Kidney (tissue), 14 donors: ENCODE measurements around the gene TLCD3A. TPM values are rescaled to one million over a fixed set of nuclear protein-coding genes. Genes with fewer than 3 reads are reported as not detected.

ENCODE experiments used
- DNase-seq, 5 donors: peaks; one replicate each; pipeline ENCODE4 v3.0.0-alpha.2; 2013 to 2020
- FAIRE-seq: peaks from 2 replicates; lab custom pipeline; 2012; peaks lifted over from hg19 to GRCh38; lab: Jason Lieb, UNC
- H3K27ac ChIP-seq, 2 donors: one replicate each; pipeline ENCODE4 v1.7.0; 2013; ENCODE audit warnings: low read depth in 2 of 2, low read length in 2 of 2, inconsistent platforms in 1 of 2
- H3K27me3 ChIP-seq: one replicate; pipeline ENCODE4 v1.7.1; 2013; ENCODE audit warnings: low read length, inconsistent platforms; ENCODE audit not compliant: control insufficient read depth, insufficient read depth
- H3K36me3 ChIP-seq, 3 donors: one replicate each; pipeline versions ENCODE4 v1.7.0 to v1.7.1; 2013; ENCODE audit warnings: low read length in 3 of 3, control low read depth in 1 of 3, inconsistent platforms in 1 of 3; ENCODE audit not compliant: insufficient read depth in 3 of 3, control insufficient read depth in 2 of 3
- H3K4me1 ChIP-seq, 3 donors: one replicate each; pipeline versions ENCODE4 v1.7.0 to v1.7.1; 2013; ENCODE audit warnings: low read length in 3 of 3, inconsistent platforms in 1 of 3, low read depth in 1 of 3; ENCODE audit not compliant: control insufficient read depth in 2 of 3, insufficient read depth in 2 of 3
- H3K4me3 ChIP-seq, 3 donors: one replicate each; pipeline versions ENCODE4 v1.7.0 to v1.8.1; 2013; ENCODE audit warnings: low read length in 3 of 3, control low read depth in 1 of 3, inconsistent platforms in 1 of 3
- H3K9ac ChIP-seq, 3 donors: one replicate each; pipeline versions ENCODE4 v1.7.0 to v1.7.1; 2013; ENCODE audit warnings: low read length in 3 of 3, control low read depth in 1 of 3, inconsistent platforms in 1 of 3
- H3K9me3 ChIP-seq, 3 donors: one replicate each; pipeline versions ENCODE4 v1.7.0 to v1.7.1; 2013; ENCODE audit warnings: low read length in 3 of 3, control low read depth in 1 of 3, inconsistent platforms in 1 of 3; ENCODE audit not compliant: control insufficient read depth in 2 of 3, insufficient read depth in 1 of 3
- CTCF ChIP-seq: IDR thresholded peaks from 3 replicates; pipeline ENCODE4 v1.5.1; 2012; ENCODE audit warnings: mild to moderate bottlenecking, moderate library complexity, borderline replicate concordance; ENCODE audit not compliant: insufficient read depth; ENCODE audit errors: extremely low read depth
- intact Hi-C: fragments of 100-400 bp; cut with DNase I; formaldehyde crosslinking; loops from one replicate; pipeline ENCODE4 v1.11.1; 2022
- polyA plus RNA-seq: library from polyadenylated mRNA; stranded (reverse); fragments of 350-450 nt; fragmentation: Illumina TruSeq; extraction: RNeasy Lipid Tissue Mini Kit (QIAGEN cat#74804); gene quantifications from one replicate; pipeline ENCODE4 v1.2.3, GENCODE V29; 2014; ENCODE audit warnings: low read depth, low replicate concordance; ENCODE audit not compliant: insufficient read depth
- total RNA-seq: library from RNA; stranded (reverse); fragmentation: NEBNext Ultra II Directional; extraction: Animal tissue kit (Norgen Biotek cat#: 25700); gene quantifications from one replicate; pipeline ENCODE4 v1.2.1, GENCODE V29; 2021
- donor health status: control.
- donor health status: control.
- donor health status: control.
- donor health status: control.
- donor health status: control.
- donor health status: DM: yes; HTN: yes; CAD: no.
- donor health status: Normal renal cell carcinoma (clear cell type).

The TLCD3A gene
- total and polyA plus RNA-seq, 2 donors from 2014 or later = 4.6 to 12.4 TPM

- intact Hi-C loops = no loop called here
- no peaks in the 10 kb centered on the region for H3K27me3 ChIP-seq
- no peak overlapping the region for H3K27ac ChIP-seq
- H3K9ac ChIP-seq = no peak overlapping the region
- no peaks in the 10 kb centered on the region for H3K4me1 ChIP-seq
- TF ChIP-seq CTCF = no peak
- no peak for DNase-seq
- peaks cover 0 to 4% (median 1%) of the 10 kb centered on the region in 3 donors for H3K36me3 ChIP-seq
- FAIRE-seq = no peak
- no peak overlapping the region for H3K4me3 ChIP-seq
- H3K9me3 ChIP-seq = no peaks in the 10 kb centered on the region
Observed at GRCh38 chr17:704111-704864, 28.1 kb upstream of the TLCD3A start.

- Histone ChIP-seq H3K4me3 (no peak overlapping the region), H3K4me1 (no peaks in the 10 kb centered on the region), H3K9me3 (no peaks in the 10 kb centered on the region), H3K27me3 (no peaks in the 10 kb centered on the region), H3K36me3 (peaks cover 0 to 7% (median 3%) of the 10 kb centered on the region in 3 donors), H3K27ac (no peak overlapping the region), H3K9ac (no peak overlapping the region)
- DNase-seq (no peak), FAIRE-seq (no peak)
- intact Hi-C loops = no loop called here
- TF ChIP-seq CTCF = no peak
Observed at GRCh38 chr17:705011-705410, 27.4 kb upstream of the TLCD3A start.

GRCh38 chr17:705863-706262, 26.5 kb upstream of the TLCD3A start:
- FAIRE-seq (no peak), DNase-seq (no peak)
- TF ChIP-seq CTCF = no peak
- intact Hi-C loops = no loop called here
- Histone ChIP-seq H3K4me1 (no peaks in the 10 kb centered on the region), H3K9ac (no peak overlapping the region), H3K36me3 (peaks cover 0 to 7% (median 3%) of the 10 kb centered on the region in 3 donors), H3K9me3 (no peaks in the 10 kb centered on the region), H3K27ac (no peak overlapping the region), H3K4me3 (no peak overlapping the region), H3K27me3 (no peaks in the 10 kb centered on the region)
